Suppressor macrophage treated with lipopolysaccharide for 1 hour (primary cell): ENCODE results near the gene ACE2.
"Not testable (repeated sequence)": the region's sequence is repeated elsewhere in the genome, so short reads cannot be mapped to it uniquely, and the experiment has no call there.

Source experiments
- DNase-seq, 3 donors: peaks; one replicate each; pipeline ENCODE4 v3.0.0-alpha.2; 2020 to 2022

ACE2 gene

DNA sequence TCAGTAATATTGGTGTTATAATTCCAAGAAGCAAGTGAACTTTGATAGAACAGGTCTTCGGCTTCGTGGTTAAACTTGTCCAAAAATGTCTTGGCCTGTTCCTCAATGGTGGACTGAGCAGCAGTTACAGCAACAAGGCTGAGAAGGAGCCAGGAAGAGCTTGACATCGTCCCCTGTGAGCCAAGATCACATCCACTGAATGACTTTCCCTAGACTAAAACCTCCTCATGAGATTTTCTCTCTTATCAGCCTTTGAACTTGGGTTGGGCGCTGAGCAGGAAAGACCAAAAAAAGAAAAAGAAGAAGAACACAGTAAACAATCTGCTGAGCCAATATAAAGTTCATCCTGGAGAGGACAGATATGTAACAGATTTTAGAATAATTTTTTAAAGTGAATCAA lies at the start of gene ACE2:
Gene ACE2, minus strand, starts transcription at position 216 of the 400 bp plus-strand sequence. Its CDS starts 49 bp downstream, at position 167.
- DNase-seq, result no peak

DNA sequence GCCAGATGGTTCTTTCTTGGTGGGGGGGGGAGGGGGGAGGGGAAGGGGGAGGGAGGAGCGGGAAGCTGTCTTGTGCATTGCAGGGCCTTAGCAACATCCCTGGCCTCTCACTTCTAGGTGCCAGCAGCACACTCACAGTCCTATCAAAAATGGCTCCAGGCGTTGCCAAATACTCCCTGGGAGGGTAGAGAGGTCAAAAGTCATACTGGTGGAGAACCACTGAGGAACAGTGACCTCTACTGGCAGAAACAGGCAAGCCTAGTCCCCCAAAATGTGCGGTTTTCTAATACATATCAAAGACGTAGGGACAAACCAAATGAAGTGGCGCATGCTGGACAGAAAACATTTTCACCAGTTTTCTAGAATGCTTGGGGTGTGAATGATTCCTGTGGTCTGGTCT lies 46.8 kb upstream of the ACE2 start:
- not testable (repeated sequence) for DNase-seq

DNA sequence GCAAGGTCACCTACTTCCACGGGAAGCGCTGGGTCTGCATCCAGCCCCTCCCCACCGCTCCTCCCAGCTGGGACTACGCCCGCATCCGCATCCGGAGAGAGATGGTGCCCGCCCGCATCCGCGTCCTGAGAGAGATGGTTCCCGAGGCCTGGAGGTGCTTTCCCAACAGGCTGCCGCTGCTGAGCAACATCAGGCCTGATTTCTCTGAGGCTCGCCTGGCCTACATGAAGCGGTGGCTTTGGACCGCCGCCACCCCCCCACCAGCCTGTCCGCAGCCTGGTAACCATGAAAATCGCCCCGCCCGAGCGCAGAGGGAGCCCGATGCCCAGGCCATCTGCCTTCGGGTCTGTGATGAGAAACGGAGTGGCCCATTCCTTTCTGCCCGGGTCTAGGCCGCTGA lies 45.8 kb upstream of the ACE2 start:
- no peak for DNase-seq

DNA sequence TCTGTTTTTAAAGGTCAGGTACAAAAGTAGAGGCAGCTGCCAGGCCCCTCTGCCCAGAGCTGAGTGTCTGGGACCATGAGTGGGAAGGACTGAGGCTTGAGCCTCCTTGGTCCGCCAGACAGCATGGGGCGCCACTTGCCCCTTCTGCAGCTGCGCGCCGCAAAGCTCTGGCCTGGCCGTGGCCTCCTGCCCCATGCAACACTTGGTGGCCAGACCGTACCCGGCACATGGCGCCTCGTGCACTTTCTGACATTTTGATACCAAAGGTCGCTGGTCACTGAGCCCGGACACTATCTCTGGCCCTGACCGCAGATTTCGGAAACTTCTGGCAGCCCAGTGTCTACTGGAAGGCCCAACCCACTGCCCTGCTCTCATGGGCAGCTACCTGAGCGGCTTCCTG lies 45.3 kb upstream of the ACE2 start:
- DNase-seq, result no peak

DNA sequence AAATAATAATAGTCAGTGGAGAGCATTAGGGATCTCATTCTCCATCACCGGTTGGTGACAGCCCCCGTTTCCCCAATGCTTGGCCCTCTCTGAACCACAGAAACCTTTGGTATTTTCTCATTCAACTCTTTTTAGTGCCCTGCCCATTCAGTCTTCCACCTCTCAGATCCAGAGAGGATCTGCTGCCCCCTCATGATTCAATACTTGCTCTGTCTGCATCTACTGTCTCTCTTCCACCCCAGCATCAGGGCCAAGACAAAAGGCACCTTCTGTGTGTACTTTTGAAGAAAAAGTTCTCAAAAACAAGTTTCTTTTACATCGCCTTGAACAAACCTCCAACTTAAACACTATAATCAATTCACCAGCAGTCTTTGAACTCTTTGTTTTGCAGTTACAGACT lies 44.5 kb upstream of the ACE2 start:
- no peak for DNase-seq

DNA sequence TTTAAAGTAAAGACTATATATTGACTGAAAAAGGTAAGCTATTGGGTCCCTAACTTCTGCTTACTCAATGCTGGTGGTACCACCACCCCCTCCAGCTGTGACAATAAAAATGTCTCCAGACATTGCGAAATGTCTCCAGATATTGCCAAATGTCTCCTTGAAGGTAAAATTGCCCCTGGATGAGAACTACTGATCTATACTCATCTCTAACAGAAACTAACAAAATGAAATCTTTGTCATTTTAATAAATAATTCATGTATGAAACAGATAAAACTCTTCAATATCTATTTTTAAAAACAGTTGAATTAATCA lies 43.8 kb upstream of the ACE2 start:
- DNase-seq, result no peak

DNA sequence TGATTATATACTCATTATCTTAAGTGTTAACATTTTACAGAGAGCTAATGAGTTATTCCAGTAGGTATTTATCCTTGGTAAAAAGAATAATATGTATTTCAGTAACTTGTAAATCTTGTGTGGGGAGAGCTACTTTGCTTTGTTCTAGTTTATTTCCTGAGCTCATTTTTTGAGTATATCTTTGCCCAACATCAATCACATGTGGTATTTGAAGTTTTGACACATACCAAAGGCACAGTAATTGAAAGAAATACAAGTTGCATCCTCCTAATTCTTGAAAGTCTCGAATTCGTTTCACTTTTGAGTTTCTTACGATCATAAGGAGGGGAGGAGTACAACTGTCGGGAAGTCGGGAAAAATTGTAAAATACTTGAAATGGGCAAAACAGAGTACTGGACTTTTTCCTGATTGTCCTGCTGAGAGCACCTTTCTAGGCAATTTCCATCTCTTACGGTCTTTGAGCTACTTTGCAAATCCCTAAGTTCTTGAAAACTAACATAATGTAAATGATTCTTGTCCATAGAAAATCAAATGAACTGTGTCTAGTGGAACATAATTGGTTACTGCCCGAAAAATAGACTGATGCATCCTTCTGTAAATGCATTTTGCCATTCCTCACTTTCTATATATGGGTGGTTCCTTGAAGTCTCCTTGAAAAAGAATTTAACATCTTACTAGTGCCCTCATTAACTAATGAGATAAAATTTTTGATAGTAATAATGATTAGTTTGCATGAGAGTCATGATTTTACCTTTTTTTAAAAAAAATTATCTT lies 43.2 kb upstream of the ACE2 start:
- DNase-seq, result no peak

DNA sequence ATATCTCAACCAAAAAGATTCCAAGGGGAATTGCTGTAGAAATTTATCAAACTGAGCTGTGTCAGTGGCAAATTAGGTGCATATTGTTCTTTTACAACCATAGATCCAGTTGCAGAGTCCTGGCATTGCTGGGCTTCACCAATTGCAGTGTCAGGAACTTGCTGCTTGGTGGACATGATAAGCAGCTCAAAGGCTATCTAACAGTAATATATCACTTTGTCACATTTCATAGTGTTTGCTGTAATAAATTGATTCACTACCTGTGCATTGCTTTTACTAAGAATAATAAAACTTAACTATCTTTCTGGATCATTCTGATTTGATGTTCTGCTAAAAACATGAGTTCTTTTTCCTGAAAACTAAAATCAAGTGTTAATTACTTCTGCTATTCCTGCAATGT lies 30.9 kb upstream of the ACE2 start:
- no peak for DNase-seq

DNA sequence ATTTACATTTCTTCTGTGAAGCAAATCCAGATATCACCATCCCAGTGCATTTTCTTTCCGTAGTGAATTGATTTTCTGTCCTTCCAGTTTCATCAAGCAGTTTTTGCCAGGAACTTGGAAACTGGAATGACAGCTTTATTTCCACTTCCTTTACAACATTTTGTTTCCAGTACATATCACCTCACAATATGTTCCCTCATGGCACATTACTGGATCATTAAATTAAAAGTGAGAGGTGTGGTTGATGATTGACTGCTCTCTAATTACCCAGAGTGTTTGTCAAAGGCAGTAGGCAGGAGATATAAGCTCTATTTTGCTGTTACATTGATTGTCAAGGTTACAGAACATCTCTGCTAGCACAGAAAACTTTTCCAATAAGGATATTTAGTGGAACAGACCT lies 22.3 kb upstream of the ACE2 start:
- DNase-seq, result no peak

DNA sequence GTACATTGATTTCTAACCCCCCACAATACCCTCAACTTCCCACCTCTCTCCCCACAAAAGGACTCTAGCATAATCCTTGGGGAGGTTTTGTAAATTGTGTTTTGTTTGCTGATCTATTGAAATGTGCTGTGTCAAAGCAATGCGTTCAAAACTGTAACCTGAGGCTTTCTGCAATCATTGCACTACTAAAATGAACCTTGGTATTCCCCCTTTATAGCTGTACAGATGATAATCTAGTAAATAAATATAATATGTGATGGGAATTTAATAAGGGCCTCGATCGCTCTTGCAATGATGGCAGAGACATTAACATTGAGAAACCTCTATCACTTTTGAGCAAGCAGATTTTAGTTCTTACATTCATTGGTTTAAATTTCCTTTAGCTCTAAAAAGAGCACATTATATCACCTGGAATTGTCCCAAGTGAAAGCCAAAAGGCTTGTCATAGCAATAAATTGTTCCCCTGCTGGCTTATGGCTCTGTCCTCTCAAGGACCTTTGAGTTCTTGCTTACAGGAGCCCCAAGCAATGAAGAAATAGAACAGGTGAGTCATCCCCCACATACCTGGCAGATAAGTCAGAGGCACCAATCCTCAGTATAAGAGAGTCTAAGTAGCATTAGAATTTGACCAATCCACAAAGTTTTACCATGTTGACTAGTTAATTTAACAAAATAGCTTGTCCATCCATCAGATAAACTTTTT lies 18.4 kb upstream of the ACE2 start:
- DNase-seq, result no peak

DNA sequence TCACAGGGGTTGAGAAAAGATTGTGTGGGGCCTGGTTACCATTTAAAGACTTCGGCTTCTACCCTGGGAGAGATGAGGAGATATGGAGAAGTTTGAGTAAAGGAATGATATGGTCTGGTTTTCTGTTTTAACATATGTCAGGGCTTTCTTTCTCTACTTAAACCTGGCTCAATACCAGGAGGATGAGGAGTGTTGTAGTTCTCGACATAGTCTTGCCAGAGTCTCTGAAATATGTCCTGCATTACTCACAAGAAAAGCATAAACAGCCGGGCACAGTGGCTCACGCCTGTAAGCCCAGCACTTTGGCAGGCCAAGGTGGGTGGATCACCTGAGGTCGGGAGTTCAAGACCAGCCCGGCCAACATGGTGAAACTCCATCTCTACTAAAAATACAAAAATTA lies 16.4 kb upstream of the ACE2 start:
- DNase-seq, result no peak

DNA sequence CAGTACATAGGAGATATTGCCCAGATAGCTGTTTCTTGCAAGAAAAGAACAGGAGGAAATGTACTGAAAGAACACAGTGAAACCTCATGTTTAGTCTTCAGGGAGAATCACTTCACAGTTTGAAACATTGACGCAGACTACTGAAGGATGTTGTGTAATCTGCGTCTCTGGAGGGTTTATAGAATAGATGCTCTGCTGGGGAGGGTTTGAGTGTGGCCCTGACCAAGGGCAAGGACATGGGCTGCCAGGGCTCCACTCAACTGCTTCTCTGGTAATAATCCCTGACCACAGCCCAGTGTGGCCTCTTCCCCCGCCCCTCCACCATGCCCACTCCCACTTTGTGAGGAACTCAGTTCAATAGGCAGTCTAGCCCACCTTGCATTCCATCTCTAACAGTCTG lies 15.8 kb upstream of the ACE2 start:
- no peak for DNase-seq

DNA sequence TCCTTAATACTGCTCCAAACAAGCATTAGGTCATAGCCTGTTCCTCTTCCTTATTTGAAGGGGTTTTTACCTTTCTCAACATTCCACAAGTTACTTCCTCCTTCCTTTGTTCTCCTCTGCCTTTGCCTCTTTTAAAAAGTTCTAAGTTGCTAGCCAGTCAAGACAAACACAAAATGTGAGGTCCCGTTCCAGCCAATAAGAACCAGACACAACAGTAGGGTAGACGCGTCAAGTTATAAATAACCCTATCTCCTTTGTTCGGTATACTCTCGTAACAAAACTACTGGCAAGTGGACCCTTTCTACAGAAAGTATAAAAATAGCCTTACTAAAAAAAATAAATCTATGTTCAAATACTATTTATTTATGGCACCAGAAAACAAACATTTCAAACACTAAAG lies 6.3 kb upstream of the ACE2 start:
- DNase-seq, result peak in 1 of 3 donors; percentile 12

DNA sequence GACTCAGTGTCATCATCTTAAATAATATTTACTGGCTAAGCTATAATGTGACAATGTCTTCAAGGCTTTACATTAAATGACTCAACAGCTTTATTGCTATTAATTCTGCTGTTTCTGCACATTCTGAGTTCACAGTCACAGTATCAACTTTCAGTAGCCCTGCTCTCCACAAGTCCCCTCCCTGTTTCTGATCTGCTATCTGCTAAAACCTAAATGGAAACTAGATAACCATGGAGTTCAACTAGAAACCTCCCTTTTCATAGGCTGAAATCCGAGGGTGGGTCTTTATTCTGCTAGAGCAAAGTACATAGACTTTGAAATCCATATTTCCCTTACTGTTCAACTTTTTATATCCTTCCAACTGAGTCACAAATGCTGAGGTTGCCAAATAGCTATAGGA lies 5.4 kb upstream of the ACE2 start:
- no peak for DNase-seq

DNA sequence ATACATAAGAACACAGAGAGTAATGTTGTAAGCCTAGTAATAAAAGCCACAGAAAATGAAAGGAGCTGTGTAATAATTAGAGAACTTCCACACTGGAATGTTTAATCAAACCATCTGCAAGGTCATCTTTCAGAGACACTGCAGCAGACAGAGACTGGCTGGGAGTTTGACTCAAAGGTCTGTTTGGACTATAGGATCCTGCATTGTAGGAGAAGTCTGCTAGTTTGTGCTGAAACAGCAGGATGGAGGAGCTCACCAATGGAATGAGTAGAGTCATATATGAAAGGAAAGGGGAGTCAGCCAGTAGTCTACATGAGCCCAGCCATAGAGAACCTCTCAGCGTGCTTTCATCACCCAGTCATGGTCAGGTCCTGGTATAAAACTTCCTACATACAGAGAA lies 4.5 kb upstream of the ACE2 start:
- no peak for DNase-seq

DNA sequence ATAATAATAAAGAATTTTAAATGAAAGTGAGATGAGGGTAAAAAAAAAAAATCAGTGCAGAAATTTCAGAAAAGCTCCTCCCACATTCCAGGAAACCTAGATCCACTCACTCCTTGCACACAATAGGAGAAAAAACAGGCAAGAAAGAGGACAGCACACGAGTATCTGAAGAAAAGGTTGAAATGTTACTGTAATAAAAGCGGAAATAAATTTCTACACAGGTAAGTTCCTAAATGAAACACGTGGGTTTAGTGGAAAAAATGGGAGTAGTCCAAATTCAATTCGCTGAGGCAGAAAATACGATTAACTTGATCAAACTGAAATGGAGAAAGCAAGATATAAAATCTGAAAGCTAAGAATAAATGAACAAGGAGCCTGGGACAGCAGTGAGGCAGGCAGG lies 2.0 kb upstream of the ACE2 start:
- DNase-seq, result no peak

DNA sequence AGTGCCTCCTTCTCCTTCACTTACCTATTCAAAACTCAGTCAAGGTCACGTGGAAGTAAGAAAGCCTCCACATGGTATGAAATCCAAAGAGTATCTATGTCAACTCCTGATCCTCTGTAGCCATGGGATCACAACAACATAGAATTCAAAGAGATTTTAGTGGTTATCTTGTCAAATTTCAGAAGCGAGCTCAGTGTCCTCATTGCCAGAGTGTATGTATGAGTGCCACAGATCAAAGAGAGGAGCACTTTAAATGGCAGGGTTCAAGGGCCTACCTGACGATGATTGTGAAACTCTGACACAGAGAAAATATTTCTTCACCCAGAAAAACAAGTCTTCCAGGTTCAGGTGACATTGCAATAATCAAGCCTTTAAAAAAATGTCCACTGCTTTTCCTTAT lies 1.2 kb upstream of the ACE2 start:
- DNase-seq, result no peak

DNA sequence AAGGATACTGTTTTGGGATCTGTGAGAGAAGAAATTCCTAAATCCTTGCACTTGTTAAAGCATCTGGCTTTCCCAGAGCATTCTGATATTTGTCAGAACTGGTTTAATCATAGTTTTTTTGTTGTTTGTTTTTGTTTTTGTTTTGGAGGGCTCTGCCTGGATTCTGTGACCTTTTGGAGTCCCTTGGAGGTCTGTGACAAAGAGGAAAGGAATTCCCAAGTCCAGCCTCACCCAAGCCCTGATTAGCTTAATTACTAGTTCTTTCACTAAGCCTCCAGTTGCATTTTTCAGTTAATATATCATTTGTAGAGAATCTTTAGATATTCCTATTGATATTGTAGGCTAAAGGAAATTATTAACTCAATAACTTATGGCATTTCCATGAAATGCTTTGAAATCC lies 711 bp downstream of the ACE2 start:
- no peak for DNase-seq

DNA sequence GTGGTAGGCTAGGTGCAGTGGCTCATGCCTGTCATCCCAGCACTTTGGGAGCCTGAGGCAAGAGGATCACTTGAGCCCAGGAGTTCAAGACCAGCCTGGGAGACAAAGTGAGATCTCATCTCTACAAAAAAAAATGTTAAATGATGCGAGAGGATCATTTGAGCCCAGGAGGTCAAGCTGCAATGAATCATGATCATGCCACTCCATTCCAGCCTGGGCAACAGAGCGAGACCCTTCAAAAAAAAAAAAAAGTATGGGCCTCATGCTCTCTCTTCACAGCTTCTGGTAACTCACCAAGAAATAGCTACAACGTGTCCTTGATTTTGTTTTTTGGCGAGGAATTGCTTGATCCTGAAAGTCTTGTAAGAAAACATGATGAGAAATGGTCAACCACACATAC lies 1.3 kb downstream of the ACE2 start:
- no peak for DNase-seq

DNA sequence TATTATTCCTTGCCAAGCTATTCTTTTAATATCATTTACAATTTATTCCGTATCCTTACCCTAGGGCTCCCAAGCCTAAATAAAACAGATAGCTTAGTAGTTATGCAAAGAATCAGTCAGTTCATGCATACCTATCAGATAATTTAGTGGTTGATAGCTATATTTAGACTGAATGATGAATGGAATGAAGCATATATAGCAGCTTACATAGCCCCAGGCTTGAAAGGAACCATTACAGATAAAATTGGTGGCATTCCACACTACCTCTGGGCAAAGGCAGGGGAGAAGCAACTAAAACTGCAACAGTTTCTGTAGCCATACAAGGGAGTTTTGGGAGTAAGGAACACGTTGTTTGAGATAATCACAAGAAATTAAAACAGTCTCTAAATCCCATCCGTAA lies 2.7 kb downstream of the ACE2 start:
- DNase-seq, result no peak

DNA sequence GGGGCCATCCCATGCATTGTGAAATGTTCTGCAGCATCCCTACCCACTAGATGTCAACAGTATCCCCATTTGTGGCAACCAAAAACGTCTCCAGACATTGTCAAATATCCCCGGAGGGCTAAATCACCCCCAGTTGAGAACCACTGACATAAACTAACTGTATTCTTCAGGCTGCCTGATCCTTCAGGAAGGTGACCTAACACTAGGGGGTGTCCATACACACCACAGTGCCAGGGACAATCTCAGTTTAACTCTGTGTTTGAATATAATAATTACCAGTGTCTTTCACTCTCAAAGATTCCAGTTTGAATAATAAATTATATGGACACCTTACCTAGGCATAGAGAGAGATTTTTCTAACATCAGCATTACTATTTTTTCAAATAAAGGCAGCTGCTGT lies 6.4 kb downstream of the ACE2 start:
- DNase-seq, result no peak

DNA sequence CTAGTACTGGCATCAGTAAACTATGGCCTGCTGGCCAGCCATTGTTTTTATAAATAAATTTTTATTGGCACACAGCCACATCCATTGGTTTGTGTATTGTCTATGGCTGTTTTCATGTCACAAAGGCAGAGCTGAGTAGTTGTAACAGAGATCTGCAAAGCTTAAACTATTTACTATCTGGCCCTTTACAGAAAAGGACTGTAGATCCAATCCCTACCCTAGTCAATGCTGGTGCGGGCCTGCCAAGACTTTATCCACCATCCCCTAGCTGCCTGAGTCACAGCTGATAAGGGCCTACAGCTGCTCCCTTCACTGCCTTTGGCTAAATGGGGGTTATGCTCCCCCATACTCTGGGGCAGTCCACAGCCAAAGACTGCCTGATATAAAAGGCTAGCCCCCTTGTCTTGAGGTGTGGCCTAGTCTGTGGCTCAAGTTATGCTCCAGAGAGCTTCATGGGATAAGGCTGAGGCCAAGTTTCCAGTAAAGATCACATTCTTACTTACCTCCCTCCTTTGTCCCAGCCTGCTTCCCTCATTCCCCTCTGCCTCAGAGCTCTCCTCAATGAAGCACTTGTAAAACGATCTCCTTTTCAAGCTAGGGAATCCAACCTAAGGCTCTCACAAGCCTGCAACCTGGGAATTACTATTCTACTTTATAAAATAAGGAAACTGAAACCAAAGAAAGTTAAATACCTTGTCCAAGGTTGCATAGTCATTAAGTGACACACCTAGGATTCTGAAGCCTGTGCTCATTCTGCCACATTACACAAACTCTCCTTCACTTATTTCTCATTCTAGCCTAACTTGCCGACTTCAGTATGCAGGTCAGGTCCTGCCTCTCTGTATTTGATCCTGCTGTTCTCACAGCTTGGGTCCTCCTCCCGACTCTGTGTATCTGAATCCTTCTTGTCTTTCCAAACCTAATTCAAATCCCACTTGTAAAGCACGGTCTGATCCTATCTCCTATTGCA lies 20.7 kb downstream of the ACE2 start:
- no peak for DNase-seq

DNA sequence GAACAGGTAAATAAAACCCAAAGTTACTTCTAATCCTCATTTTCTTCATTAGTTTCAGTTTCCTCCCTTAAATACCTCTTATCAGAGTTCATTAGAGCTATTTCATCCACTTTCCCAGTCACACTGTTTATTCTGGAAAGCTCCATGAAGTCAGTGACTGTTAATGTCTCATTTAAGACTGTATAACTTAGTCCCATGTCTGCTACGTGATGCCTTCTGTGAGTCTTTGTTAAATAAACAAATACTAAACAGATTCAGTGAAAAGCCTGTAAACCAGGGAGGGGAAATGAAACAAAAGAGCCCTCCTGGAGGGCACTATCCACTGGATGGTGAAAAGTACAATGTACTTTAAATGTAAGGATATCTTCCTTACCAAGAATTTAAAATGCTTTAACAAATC lies 24.7 kb downstream of the ACE2 start:
- DNase-seq, result no peak

DNA sequence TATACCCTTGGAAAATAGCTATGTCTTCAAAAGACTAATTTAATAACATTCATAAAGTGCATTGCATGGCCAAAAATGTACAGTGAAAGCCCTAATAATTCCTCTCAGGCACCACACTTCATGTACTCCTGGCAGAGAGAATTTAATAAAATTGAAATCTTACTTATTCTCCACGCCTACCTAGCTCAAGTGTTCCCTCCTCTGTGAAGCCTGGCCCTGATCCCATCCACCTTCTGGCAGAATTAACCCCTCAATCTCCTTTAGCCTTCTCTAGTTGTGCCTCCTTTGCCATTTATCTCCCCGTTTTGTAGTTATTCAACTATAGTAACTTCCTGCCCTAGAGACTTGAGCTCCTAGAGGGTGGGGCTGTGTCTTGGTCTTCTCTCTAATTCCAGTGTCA lies 26.7 kb downstream of the ACE2 start:
- no peak for DNase-seq
